Measurements from ENCODE around the gene OR11H1. TPM values are rescaled to one million over a fixed set of nuclear protein-coding genes. Genes with fewer than 3 reads are reported as not detected.

OR11H1 gene
- total RNA-seq: not detected in 2 replicates

GRCh38 chr22:15527892-15528291, at the start of gene OR11H1:
Gene OR11H1 (plus strand): TSS chr22:15528192. CDS start chr22:15528192, 0 bp downstream.

Other genes starting within 250 kb of the OR11H1 start
- not detected in 2 replicates for gene POTEH, start 161.8 kb downstream of the OR11H1 start, total RNA-seq

Measured in airway epithelial cell (primary cell).